GM13976 (cell line): ENCODE data around the gene VWA5A.
A peak's percentile ranks its signal among the peaks of the same experiment; 100 is the strongest.

Experiments
- DNase-seq: peaks from one replicate; pipeline ENCODE4 v3.0.0; 2012; ENCODE audit warnings: low spot score
- in situ Hi-C: fragments of 300-500 bp; cut with MboI; formaldehyde crosslinking; loops from one replicate; pipeline ENCODE4 v1.12.0; 2022; ENCODE audit warnings: low sequenced_read_pairs, mixed read lengths, inconsistent platforms; ENCODE audit not compliant: unreplicated experiment
- TF ChIP-seq, protein P1 (sequence below): IDR thresholded peaks from 2 replicates; pipeline ENCODE4 v1.5.1; 2012; ENCODE audit warnings: borderline replicate concordance, mild to moderate bottlenecking; ENCODE audit not compliant: insufficient read depth; ENCODE audit errors: extremely low read depth, missing control alignments, control extremely low read depth

The VWA5A gene

DNA sequence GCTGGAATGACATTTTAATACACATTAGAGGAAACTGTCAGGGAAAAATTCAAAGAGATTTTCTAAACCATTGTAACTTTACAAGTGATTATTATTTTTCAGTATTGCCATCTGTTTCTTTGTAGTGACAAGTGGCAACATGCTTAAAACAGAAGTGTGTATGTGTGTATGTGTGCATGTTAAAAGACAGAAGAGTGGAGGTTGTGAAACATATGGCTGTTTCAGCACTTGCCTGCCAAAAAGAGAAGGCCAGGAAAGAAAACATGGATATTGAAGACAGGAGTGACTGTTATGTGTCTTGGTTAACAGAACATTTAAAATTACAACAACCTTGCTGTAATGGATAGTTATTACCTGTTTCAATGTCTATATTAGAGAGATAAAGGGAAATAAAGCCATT lies 24.3 kb upstream of the VWA5A start:
- in situ Hi-C loops: no loop called here
- TF ChIP-seq, protein P1, sequence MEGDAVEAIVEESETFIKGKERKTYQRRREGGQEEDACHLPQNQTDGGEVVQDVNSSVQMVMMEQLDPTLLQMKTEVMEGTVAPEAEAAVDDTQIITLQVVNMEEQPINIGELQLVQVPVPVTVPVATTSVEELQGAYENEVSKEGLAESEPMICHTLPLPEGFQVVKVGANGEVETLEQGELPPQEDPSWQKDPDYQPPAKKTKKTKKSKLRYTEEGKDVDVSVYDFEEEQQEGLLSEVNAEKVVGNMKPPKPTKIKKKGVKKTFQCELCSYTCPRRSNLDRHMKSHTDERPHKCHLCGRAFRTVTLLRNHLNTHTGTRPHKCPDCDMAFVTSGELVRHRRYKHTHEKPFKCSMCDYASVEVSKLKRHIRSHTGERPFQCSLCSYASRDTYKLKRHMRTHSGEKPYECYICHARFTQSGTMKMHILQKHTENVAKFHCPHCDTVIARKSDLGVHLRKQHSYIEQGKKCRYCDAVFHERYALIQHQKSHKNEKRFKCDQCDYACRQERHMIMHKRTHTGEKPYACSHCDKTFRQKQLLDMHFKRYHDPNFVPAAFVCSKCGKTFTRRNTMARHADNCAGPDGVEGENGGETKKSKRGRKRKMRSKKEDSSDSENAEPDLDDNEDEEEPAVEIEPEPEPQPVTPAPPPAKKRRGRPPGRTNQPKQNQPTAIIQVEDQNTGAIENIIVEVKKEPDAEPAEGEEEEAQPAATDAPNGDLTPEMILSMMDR: no peak
- no peak for DNase-seq

DNA sequence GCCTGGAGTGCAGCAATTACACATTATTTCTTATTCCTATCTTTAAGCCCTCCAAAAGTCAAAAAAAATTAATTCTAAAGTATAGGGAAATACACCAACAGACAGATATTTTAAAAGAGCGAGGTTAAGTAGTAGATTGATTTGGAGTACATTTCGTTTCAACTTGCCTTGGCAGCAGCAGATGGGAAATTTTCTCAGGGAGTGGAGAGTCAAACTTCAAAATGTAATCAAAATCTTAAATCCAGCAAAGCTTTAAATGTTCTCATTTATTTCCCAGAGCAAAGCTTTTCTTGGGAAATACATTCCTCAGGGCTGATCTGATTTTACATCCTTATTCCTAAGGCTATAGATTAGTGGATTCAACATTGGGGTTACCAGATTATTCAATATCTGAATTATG lies 21.9 kb upstream of the VWA5A start:
- TF ChIP-seq, protein P1: no peak
- no peak for DNase-seq
- in situ Hi-C loops: no loop called here

DNA sequence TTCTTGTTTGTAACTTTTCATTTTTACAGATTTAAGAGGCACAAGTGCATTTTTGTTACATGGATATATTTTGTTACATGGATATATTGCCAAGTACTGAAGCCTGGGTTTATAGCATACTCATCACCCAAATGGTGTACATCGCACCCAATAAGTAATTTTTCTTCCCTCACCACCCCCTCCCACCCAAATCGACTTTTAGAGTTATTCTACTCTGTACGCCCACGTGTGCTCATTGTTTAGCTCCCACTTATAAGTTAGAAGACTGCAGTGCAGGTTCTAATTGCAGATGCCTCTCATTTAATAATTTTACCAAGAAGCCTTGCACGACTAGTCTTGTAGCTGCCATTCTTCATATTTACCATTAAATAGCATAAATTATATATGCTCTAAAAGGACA lies 20.5 kb upstream of the VWA5A start:
- in situ Hi-C loops: no loop called here
- TF ChIP-seq, protein P1: no peak

DNA sequence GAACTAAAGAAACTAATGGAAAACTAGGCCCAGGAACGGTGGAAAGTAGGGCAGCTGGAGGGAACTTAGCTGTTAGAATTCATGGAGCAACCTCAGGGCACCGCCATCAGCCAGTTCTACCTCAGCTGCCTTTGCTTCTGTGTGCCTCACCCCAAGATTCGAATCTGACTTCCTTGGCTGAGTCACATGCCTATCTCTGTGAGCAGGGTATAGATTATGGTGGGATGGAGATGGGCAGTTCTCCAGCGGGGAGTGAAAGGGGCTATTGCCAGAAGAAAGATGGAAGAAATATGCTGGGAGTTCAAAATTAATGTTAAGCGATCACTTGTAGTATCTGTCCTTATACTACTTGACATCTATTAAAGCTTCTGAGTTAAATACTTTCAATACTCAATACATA lies 18.9 kb upstream of the VWA5A start:
- DNase-seq: no peak
- TF ChIP-seq, protein P1: no peak
- in situ Hi-C loops: no loop called here

More for the DNA sequence above, 20.5 kb upstream of the VWA5A start:
- no peak for DNase-seq

DNA sequence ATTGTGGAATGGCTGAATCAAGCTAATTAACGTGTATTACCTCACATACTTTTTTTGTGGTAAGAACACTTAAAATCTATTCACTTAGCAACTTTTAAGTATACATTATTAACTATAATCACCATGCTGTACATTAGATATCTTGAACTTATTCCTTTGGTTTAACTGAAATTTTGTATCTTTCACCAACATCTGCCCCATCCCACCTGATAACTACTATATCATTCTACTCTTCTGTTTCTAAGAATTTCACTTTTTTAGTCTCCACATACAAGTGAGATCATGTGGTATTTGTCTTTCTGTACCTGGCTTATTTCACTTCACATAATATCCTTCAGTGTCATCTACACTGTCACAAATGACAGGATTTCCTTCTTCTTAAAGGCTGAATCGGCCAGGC lies 17.1 kb upstream of the VWA5A start:
- in situ Hi-C loops: no loop called here
- DNase-seq: no peak
- TF ChIP-seq, protein P1: no peak

DNA sequence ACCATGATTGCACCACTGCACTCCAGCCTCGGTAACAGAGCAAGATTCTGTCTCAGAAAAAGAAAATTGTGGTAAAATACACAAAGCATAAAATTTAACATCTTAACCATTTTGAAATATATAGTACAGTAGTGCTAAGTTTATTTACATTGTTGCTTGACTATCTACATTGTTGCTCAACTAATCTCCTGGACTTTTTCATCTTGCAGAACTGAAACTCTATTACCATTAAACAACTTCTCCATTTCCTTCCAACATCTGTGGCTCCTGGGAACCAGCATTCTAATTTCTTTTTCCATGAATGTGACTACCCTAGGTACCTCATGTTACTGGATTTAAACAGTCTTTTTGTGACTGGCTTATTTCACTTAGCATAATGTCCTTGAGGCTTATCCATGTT lies 13.5 kb upstream of the VWA5A start:
- in situ Hi-C loops: no loop called here
- TF ChIP-seq, protein P1: no peak
- no peak for DNase-seq

DNA sequence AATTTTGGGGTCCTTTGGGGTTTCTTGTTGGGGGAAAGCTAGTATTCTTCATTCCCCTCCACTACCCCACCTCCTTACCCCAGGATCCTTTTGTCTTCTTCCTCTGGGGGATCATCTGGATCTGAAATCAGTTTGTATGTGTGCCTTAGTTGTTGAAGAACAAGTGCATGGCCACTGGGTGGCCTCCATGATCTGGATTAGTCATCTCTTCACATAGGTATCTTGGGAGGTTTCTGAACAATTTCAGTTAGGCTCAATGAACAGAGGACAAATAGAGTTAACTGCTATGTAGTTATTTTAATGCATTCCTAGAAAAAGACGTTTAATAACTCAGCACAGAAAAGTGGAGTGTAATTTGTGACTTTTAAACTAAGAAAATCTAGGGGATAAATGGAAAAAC lies 7.1 kb upstream of the VWA5A start:
- TF ChIP-seq, protein P1: peak; percentile 37
- peak; percentile 36 for DNase-seq
- in situ Hi-C loops: no loop called here
